ENCODE results near the gene PLLP. TPM values are rescaled to one million over a fixed set of nuclear protein-coding genes. Genes with fewer than 3 reads are reported as not detected.

Gene PLLP
- total RNA-seq, 1 donor from 2014 or later: 44.0 TPM

GRCh38 chr16:57216968-57217367 is 67.5 kb downstream of the PLLP start:
- H3K36me3 ChIP-seq: peaks cover 0 to 74% of the 10 kb centered on the region in 2 donors
- H3K27ac ChIP-seq: no peak overlapping the region
- TF ChIP-seq POLR2A (IDR thresholded peaks at IDR 0.05) (no peak), CTCF (IDR thresholded peaks at IDR 0.05) (no peak), POLR2AphosphoS5 (IDR thresholded peaks at IDR 0.05; ENCODE audit: insufficient read depth in 1 of 2, low read depth in 1 of 2) (no peak)
- H3K27me3 ChIP-seq: no peaks in the 10 kb centered on the region
- no peak overlapping the region for H3K4me3 ChIP-seq
- no peaks in the 10 kb centered on the region for H3K9me3 ChIP-seq
- intact Hi-C loops (cut with DNase I): no loop called here
- peaks cover 7% of the 10 kb centered on the region for H3K4me1 ChIP-seq
- DNase-seq (ENCODE audit: extremely low spot score in 2 of 2): no peak

- H3K4me3 ChIP-seq: no peak overlapping the region
- TF ChIP-seq POLR2A (IDR thresholded peaks at IDR 0.05) (no peak), POLR2AphosphoS5 (IDR thresholded peaks at IDR 0.05; ENCODE audit: insufficient read depth in 1 of 2, low read depth in 1 of 2) (peak in 1 of 2 donors; percentile 68)
- peaks cover 7% of the 10 kb centered on the region for H3K4me1 ChIP-seq
- intact Hi-C loops (cut with DNase I): no loop called here
- H3K27ac ChIP-seq: no peak overlapping the region
- no peaks in the 10 kb centered on the region for H3K27me3 ChIP-seq
- peaks cover 0 to 87% of the 10 kb centered on the region in 2 donors for H3K36me3 ChIP-seq
- no peaks in the 10 kb centered on the region for H3K9me3 ChIP-seq
- DNase-seq (ENCODE audit: extremely low spot score in 2 of 2): no peak
Measured at GRCh38 chr16:57213462-57213861, 71.0 kb downstream of the PLLP start.

DNA sequence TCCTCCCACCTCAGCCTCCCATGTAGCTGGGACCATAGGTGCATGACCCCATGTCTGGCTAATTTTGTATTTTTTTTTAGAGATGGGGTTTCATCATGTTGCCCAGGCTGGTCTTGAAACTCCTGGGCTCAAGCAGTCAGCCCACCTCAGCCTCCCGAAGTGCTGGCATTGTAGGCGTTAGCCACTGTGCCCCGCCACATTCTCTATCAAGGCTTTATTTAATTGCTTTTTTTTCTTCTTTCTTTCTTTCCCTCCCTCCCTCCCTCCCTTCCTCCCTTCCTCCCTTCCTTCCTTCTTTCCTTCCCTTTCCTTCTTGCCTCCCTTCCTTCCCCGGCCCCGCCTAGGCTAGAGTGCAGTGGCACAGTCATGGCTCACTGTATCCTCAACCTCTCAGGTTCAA is 74.7 kb downstream of the PLLP start:
- Histone ChIP-seq H3K36me3 (peaks cover 0 to 74% of the 10 kb centered on the region in 2 donors), H3K9me3 (no peaks in the 10 kb centered on the region), H3K27ac (no peak overlapping the region), H3K4me3 (no peak overlapping the region), H3K27me3 (no peaks in the 10 kb centered on the region), H3K4me1 (peaks cover 7% of the 10 kb centered on the region)
- TF ChIP-seq CTCF (IDR thresholded peaks at IDR 0.05) (no peak), POLR2AphosphoS5 (IDR thresholded peaks at IDR 0.05; ENCODE audit: insufficient read depth in 1 of 2, low read depth in 1 of 2) (no peak), POLR2A (IDR thresholded peaks at IDR 0.05) (no peak)
- DNase-seq (ENCODE audit: extremely low spot score in 2 of 2): no peak
- intact Hi-C loops (cut with DNase I): no loop called here

GRCh38 chr16:57208926-57209325 is 75.5 kb downstream of the PLLP start:
- H3K4me3 ChIP-seq: no peak overlapping the region
- intact Hi-C loops (cut with DNase I): no loop called here

More at GRCh38 chr16:57208926-57209325, 75.5 kb downstream of the PLLP start:
- Histone ChIP-seq H3K4me1 (peaks cover 7% of the 10 kb centered on the region), H3K27ac (no peak overlapping the region), H3K36me3 (peaks cover 0 to 68% of the 10 kb centered on the region in 2 donors), H3K9me3 (no peaks in the 10 kb centered on the region), H3K27me3 (no peaks in the 10 kb centered on the region)
- DNase-seq (ENCODE audit: extremely low spot score in 2 of 2): no peak
- no peak for TF ChIP-seq POLR2A (IDR thresholded peaks at IDR 0.05)
- TF ChIP-seq CTCF (IDR thresholded peaks at IDR 0.05): no peak
- TF ChIP-seq POLR2AphosphoS5 (IDR thresholded peaks at IDR 0.05; ENCODE audit: insufficient read depth in 1 of 2, low read depth in 1 of 2): no peak

Small RNA genes lying within 50 kb of the gene (small RNA-seq; reads per million reads assigned to genes)
- gene AC108081.1: not detected

Other genes starting within 250 kb of the PLLP start
- gene CPNE2, start 192.1 kb downstream of the PLLP start, total RNA-seq: 40.3 TPM
- gene PSME3IP1, start 98.6 kb downstream of the PLLP start, total RNA-seq: 70.5 TPM
- gene RSPRY1, start 98.3 kb downstream of the PLLP start, total RNA-seq: 37.6 TPM
- gene ARL2BP, start 39.4 kb downstream of the PLLP start, total RNA-seq: 44.7 TPM
- 0.49 TPM for gene CCL22, start 74.1 kb upstream of the PLLP start, total RNA-seq
- gene CX3CL1, start 87.8 kb upstream of the PLLP start, total RNA-seq: 24.8 TPM
- not detected for gene CCL17, start 120.1 kb upstream of the PLLP start, total RNA-seq
- 28.0 TPM for gene CIAPIN1, start 162.7 kb upstream of the PLLP start, total RNA-seq
- gene COQ9, start 162.8 kb upstream of the PLLP start, total RNA-seq: 37.6 TPM
- gene POLR2C, start 178.0 kb upstream of the PLLP start, total RNA-seq: 127 TPM
- 19.4 TPM for gene DOK4, start 201.8 kb upstream of the PLLP start, total RNA-seq